Central memory CD4-positive, alpha-beta T cell (primary cell): ENCODE measurements around the gene CNIH2.
"Not testable (repeated sequence)": the region's sequence is repeated elsewhere in the genome, so short reads cannot be mapped to it uniquely, and the experiment has no call there.

Experiments
- DNase-seq: peaks from one replicate; pipeline ENCODE4 v3.0.0; 2022

The CNIH2 gene

GRCh38 chr11:66292543-66293332, 14.8 kb downstream of the CNIH2 start:
- DNase-seq: no peak

- DNase-seq: no peak
Measured at GRCh38 chr11:66293352-66293751, 15.4 kb downstream of the CNIH2 start.

- DNase-seq: no peak
Measured at GRCh38 chr11:66293777-66294625, 16.0 kb downstream of the CNIH2 start.

GRCh38 chr11:66294626-66295620, 16.9 kb downstream of the CNIH2 start:
- no peak for DNase-seq

- no peak for DNase-seq
Measured at GRCh38 chr11:66297610-66298009, 19.6 kb downstream of the CNIH2 start.

GRCh38 chr11:66299186-66299585, 21.2 kb downstream of the CNIH2 start:
- no peak for DNase-seq

- DNase-seq: no peak
Measured at GRCh38 chr11:66302656-66303055, 24.7 kb downstream of the CNIH2 start.

- DNase-seq: no peak
Measured at GRCh38 chr11:66309475-66309874, 31.5 kb downstream of the CNIH2 start.

- DNase-seq: no peak
Measured at GRCh38 chr11:66310324-66310723, 32.3 kb downstream of the CNIH2 start.

GRCh38 chr11:66310803-66311440, 32.9 kb downstream of the CNIH2 start:
- DNase-seq: not testable (repeated sequence)

GRCh38 chr11:66311470-66311964, 33.5 kb downstream of the CNIH2 start:
- DNase-seq: no peak

GRCh38 chr11:66311965-66312548, 34.1 kb downstream of the CNIH2 start:
- peak; percentile 98 for DNase-seq

- peak; percentile 96 for DNase-seq
Measured at GRCh38 chr11:66312549-66313320, 34.8 kb downstream of the CNIH2 start.

GRCh38 chr11:66313321-66314185, 35.6 kb downstream of the CNIH2 start:
- DNase-seq: no peak

- no peak for DNase-seq
Measured at GRCh38 chr11:66314186-66314501, 36.2 kb downstream of the CNIH2 start.

GRCh38 chr11:66314561-66315497, 36.9 kb downstream of the CNIH2 start:
- no peak for DNase-seq

GRCh38 chr11:66315498-66315885, 37.5 kb downstream of the CNIH2 start:
- no peak for DNase-seq

GRCh38 chr11:66315921-66316811, 38.2 kb downstream of the CNIH2 start:
- DNase-seq: no peak
